Endothelial cell of umbilical vein (primary cell): Measurements from ENCODE around the gene CD151. TPM values are rescaled to one million over a fixed set of nuclear protein-coding genes. Genes with fewer than 3 reads are reported as not detected.

ENCODE experiments used
- BruUV-seq: library from RNA; stranded (reverse); fragments of 400-500 nt; replicated peaks from 2 replicates; lab custom pipeline; 2021; lab: Mats Ljungman, UMichigan
- CTCF ChIA-PET: fragments of 300-600, 350-600 bp; sonication (Branson Sonifier 250); formaldehyde crosslinking; loops from one replicate; lab custom pipeline; 2021; ENCODE audit warnings: antibody characterized with exemption, inconsistent platforms; lab: Charles Lee
- POLR2A ChIA-PET: fragments of 300-600, 350-600 bp; sonication (Branson Sonifier 250); formaldehyde crosslinking; loops from one replicate; lab custom pipeline; 2021; ENCODE audit warnings: antibody characterized with exemption, inconsistent platforms; lab: Charles Lee
- DNase-seq: peaks from one replicate; pipeline ENCODE4 v3.0.0-alpha.2; 2011; ENCODE audit warnings: low read depth, low spot score
- FAIRE-seq: peaks from 2 replicates; lab custom pipeline; 2011; peaks lifted over from hg19 to GRCh38; lab: Jason Lieb, UNC
- H2AFZ ChIP-seq: 2 replicates; pipeline ENCODE4 v1.6.0; 2012; ENCODE audit warnings: low read depth, low read length, control low read depth, inconsistent platforms
- H3K27ac ChIP-seq: 2 replicates; pipeline ENCODE4 v1.5.1; 2011; ENCODE audit warnings: low read depth, mild to moderate bottlenecking, control low read depth, low read length, moderate library complexity; ENCODE audit not compliant: insufficient read depth
- H3K27me3 ChIP-seq, 2 experiments: 2 replicates each; pipeline versions ENCODE4 v1.6.0 to v1.6.1; 2011; ENCODE audit warnings: low read length in 2 of 2, mixed read lengths in 1 of 2; ENCODE audit not compliant: control insufficient read depth in 2 of 2, insufficient read depth in 2 of 2
- H3K36me3 ChIP-seq, 2 experiments: 2 replicates in 1 of 2; 3 replicates in 1 of 2; pipeline ENCODE4 v1.5.1; 2011; ENCODE audit warnings: low read length in 2 of 2, mild to moderate bottlenecking in 1 of 2, moderate library complexity in 1 of 2; ENCODE audit not compliant: control insufficient read depth in 2 of 2, insufficient read depth in 2 of 2; ENCODE audit errors: extremely low read depth in 1 of 2
- H3K4me1 ChIP-seq: 3 replicates; pipeline ENCODE4 v1.5.1; 2011; ENCODE audit warnings: mild to moderate bottlenecking, low read length; ENCODE audit not compliant: control insufficient read depth, insufficient read depth; ENCODE audit errors: extremely low read depth
- H3K4me2 ChIP-seq: 2 replicates; pipeline ENCODE4 v1.6.1; 2011; ENCODE audit warnings: low read length, control low read depth, mixed read lengths; ENCODE audit not compliant: insufficient read depth
- H3K4me3 ChIP-seq, 3 experiments: fragments of 200-600 bp in 1 of 3; sonication (generic), shearing (Covaris generic) in 1 of 3; replicated peaks in 1 of 3; 2 replicates each; pipeline ENCODE4 v1.5.1; 2011 to 2016; ENCODE audit warnings: control low read depth in 3 of 3, low read length in 3 of 3, mild to moderate bottlenecking in 2 of 3, inconsistent platforms in 1 of 3, low read depth in 1 of 3, moderate library complexity in 1 of 3; ENCODE audit not compliant: insufficient read depth in 1 of 3
- H3K79me2 ChIP-seq: 2 replicates; pipeline ENCODE4 v1.6.0; 2012; ENCODE audit warnings: low read length, inconsistent platforms; ENCODE audit not compliant: control insufficient read depth, insufficient read depth
- H3K9ac ChIP-seq: replicated peaks from 2 replicates; pipeline ENCODE3; 2011; ENCODE audit warnings: low read length, control low read depth; ENCODE audit not compliant: insufficient read depth; ENCODE audit errors: extremely low read depth
- H3K9me1 ChIP-seq: replicated peaks from 3 replicates; pipeline ENCODE4 v1.6.0; 2011; ENCODE audit warnings: mild to moderate bottlenecking, low read length; ENCODE audit not compliant: control insufficient read depth, insufficient read depth; ENCODE audit errors: extremely low read depth
- H3K9me3 ChIP-seq: replicated peaks from 2 replicates; pipeline ENCODE4 v1.5.1; 2012; ENCODE audit warnings: low read length, inconsistent platforms; ENCODE audit not compliant: control insufficient read depth, insufficient read depth
- H4K20me1 ChIP-seq: replicated peaks from 2 replicates; pipeline ENCODE3; 2011; ENCODE audit warnings: mild to moderate bottlenecking, low read length; ENCODE audit not compliant: control insufficient read depth, insufficient read depth; ENCODE audit errors: extremely low read depth
- CTCF ChIP-seq, 2 donors: IDR thresholded peaks; 1 replicate in 1 of 2; 2 replicates in 1 of 2; pipeline ENCODE4 v1.5.1; 2011; ENCODE audit warnings: low read length in 2 of 2, mild to moderate bottlenecking in 2 of 2, moderate library complexity in 2 of 2, control low read depth in 1 of 2, inconsistent platforms in 1 of 2, low read depth in 1 of 2; ENCODE audit not compliant: insufficient read depth in 1 of 2; ENCODE audit errors: extremely low read depth in 1 of 2
- EZH2 ChIP-seq: IDR thresholded peaks from 2 replicates; pipeline ENCODE4 v1.6.1; 2012; ENCODE audit warnings: borderline replicate concordance, low read depth, mild to moderate bottlenecking, moderate library complexity, low read length, inconsistent platforms; ENCODE audit not compliant: severe bottlenecking
- FOS ChIP-seq: IDR thresholded peaks from 2 replicates; pipeline ENCODE4 v1.6.1; 2011; ENCODE audit warnings: mild to moderate bottlenecking, low read length, moderate library complexity, borderline replicate concordance; ENCODE audit not compliant: insufficient read depth
- GATA2 ChIP-seq: IDR thresholded peaks from 2 replicates; pipeline ENCODE4 v1.7.0; 2011; ENCODE audit warnings: low read depth, mild to moderate bottlenecking, moderate library complexity, mixed read lengths, low read length; ENCODE audit not compliant: insufficient read length, insufficient read depth
- JUN ChIP-seq: IDR thresholded peaks from 2 replicates; pipeline ENCODE4 v1.6.1; 2011; ENCODE audit warnings: borderline replicate concordance, low read depth; ENCODE audit not compliant: insufficient read length, insufficient read depth
- MAX ChIP-seq: IDR thresholded peaks from 2 replicates; pipeline ENCODE4 v1.6.1; 2011; ENCODE audit not compliant: insufficient read depth, insufficient read length
- MYC ChIP-seq: IDR thresholded peaks from one replicate; pipeline ENCODE4 v1.6.1; 2011; ENCODE audit warnings: mild to moderate bottlenecking, low read depth, low read length
- POLR2A ChIP-seq: IDR thresholded peaks from 2 replicates; pipeline ENCODE4 v1.6.1; 2012; ENCODE audit warnings: low read depth, mild to moderate bottlenecking, control low read depth, low read length
- POLR2AphosphoS5 ChIP-seq: IDR thresholded peaks from 2 replicates; pipeline ENCODE4 v1.6.1; 2012; ENCODE audit warnings: low read depth, mild to moderate bottlenecking, control low read depth, low read length, moderate library complexity; ENCODE audit not compliant: insufficient read depth
- dilution Hi-C: fragments of 300-500 bp; cut with MboI; formaldehyde crosslinking; loops from one replicate; pipeline ENCODE4 v1.15.0; 2019; ENCODE audit warnings: low sequenced_read_pairs; ENCODE audit not compliant: extremely low pct_ligation_motif_present
- intact Hi-C: fragments of 100-400 bp; cut with micrococcal nuclease; formaldehyde crosslinking; loops from one replicate; pipeline ENCODE4 v1.10.0; 2022
- polyA plus RNA-seq, 4 experiments: library from polyadenylated mRNA; depleted of rRNA in 3 of 4; stranded (reverse) in 3 of 4; unstranded in 1 of 4; fragments of >200 nt; gene quantifications; 2 replicates each; pipeline versions ENCODE4 v1.2.1 to v1.2.3, GENCODE V29; 2011 to 2012; ENCODE audit warnings: missing spikeins in 1 of 4
- total RNA-seq: library from RNA; stranded (reverse); gene quantifications from 2 replicates; pipeline ENCODE4 v1.2.3, GENCODE V29; 2021

Gene CD151
- total and polyA plus RNA-seq, 2 donors (not counting 3 experiments of a cell fraction or from before 2014, with no cell fraction given): 515 to 1,090 TPM

- CTCF ChIA-PET: no interaction called here
- dilution Hi-C loops: no loop called here
- Histone ChIP-seq H3K9me1 (no peaks in the 10 kb centered on the region), H2AFZ (no peak overlapping the region), H3K9ac (no peak overlapping the region), H3K27ac (no peak overlapping the region), H3K9me3 (no peaks in the 10 kb centered on the region), H3K4me1 (peaks cover 38% of the 10 kb centered on the region), H3K27me3 (no peaks in the 10 kb centered on the region), H3K79me2 (peaks cover 8% of the 10 kb centered on the region), H3K36me3 (peaks cover 4 to 17% of the 10 kb centered on the region in 2 experiments), H3K4me3 (no peak overlapping the region), H4K20me1 (no peaks in the 10 kb centered on the region), H3K4me2 (no peak overlapping the region)
- DNase-seq (no peak), FAIRE-seq (peak; percentile 44)
- BruUV-seq: no TSS peak
- POLR2A ChIA-PET: no interaction called here
- intact Hi-C loops: no loop called here
- TF ChIP-seq JUN (no peak), MAX (no peak), EZH2 (no peak), POLR2AphosphoS5 (no peak), POLR2A (no peak), CTCF (IDR thresholded peaks at IDR 0.05; ENCODE audit: extremely low read depth in 1 of 2, insufficient read depth in 1 of 2, low read depth in 1 of 2, low read length in 2 of 2) (no peak), MYC (no peak), FOS (no peak), GATA2 (no peak)
Observed at GRCh38 chr11:826227-826621, 6.5 kb upstream of the CD151 start.
